SK-N-MC (cell line): ENCODE measurements around the gene PKIB.

Experiments
- EZH2 ChIP-seq: fragments of 200-600 bp; sonication (generic); IDR thresholded peaks from one replicate; pipeline ENCODE4 v1.6.1; 2017; ENCODE audit warnings: antibody characterized with exemption
- FOXP2 ChIP-seq: optimal IDR thresholded peaks from 2 replicates; pipeline ENCODE3; 2011; ENCODE audit warnings: mild to moderate bottlenecking, moderate library complexity; ENCODE audit not compliant: insufficient read depth; ENCODE audit errors: extremely low read length, control extremely low read depth
- POLR2AphosphoS5 ChIP-seq: IDR thresholded peaks from 2 replicates; pipeline ENCODE4 v1.6.1; 2012; ENCODE audit warnings: mild to moderate bottlenecking, low read depth, low read length, borderline replicate concordance

DNA sequence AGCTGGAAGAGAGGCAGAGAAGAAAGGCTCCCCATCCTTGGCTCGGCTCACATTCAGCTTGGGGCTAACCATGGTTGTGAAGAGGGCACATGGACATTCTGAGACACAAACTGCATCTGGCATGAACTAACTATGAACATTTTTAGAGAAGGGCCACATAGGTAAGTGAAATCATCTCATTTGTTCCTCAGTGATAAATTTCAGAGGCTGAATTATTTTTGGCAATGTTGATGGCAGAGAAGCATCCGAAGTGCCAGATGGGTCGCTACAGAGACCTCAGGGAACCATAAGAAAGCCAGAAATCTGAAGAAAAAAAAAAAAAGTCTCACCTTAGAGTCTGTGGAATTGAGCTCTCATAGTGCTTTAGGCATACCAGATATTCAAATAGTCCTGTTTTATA is 120.1 kb downstream of the PKIB start:
- TF ChIP-seq POLR2AphosphoS5 (no peak), EZH2 (no peak), FOXP2 (no peak)
